NOMO-1 treated with DMSO at 0.1 percent for 48 hours (cell line): ENCODE results near the gene CHAF1B.
"Not testable (repeated sequence)": the region's sequence is repeated elsewhere in the genome, so short reads cannot be mapped to it uniquely, and the experiment has no call there.

Source experiments
- DNase-seq: peaks from one replicate; lab custom pipeline; 2025; ENCODE audit not compliant: unreplicated experiment; lab: John Stamatoyannopoulos, UW

CHAF1B gene

GRCh38 chr21:36388096-36388495 lies 2.9 kb downstream of the CHAF1B start:
- no peak for DNase-seq

GRCh38 chr21:36388835-36389234 lies 3.6 kb downstream of the CHAF1B start:
- DNase-seq: no peak

DNA sequence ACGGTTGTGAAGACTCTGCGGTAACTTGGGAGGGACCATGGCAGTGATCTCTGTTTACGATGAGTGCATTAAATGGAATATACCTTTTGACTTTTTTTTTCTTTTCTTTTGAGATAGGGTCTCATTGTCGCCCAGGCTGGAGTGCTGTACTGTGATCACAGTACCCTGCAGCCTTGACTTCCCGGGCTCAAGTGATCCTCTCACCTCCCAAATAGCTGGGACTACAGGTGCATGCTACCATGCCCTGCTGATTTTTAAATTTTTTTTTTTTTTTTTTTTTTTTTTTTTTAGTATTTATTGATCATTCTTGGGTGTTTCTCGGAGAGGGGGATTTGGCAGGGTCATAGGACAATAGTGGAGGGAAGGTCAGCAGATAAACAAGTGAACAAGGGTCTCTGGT lies 6.5 kb downstream of the CHAF1B start:
- not testable (repeated sequence) for DNase-seq

GRCh38 chr21:36395353-36396111 lies 10.3 kb downstream of the CHAF1B start:
- DNase-seq: no peak

DNA sequence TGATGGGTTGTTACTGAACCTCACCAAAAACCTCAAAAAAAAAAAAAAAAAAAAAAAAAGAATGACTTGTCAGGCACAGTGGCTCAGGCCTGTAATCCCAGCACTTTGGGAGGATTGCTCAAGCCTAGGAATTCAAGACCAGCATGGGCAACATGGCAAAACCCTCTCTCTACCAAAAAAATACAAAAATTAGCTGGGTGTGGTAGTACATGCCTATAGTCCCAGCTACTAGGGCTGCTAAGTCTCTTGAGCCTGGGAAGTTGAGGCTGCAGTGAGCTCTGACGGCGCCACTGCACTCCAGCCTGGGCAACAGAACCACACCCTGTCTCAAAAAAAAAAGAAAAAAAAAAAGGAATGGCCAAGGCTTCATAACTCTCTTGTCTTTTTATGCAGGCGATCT lies 11.1 kb downstream of the CHAF1B start:
- no peak for DNase-seq

GRCh38 chr21:36396971-36397370 lies 11.8 kb downstream of the CHAF1B start:
- no peak for DNase-seq

- DNase-seq: no peak
Observed at GRCh38 chr21:36397606-36398005, 12.4 kb downstream of the CHAF1B start.

DNA sequence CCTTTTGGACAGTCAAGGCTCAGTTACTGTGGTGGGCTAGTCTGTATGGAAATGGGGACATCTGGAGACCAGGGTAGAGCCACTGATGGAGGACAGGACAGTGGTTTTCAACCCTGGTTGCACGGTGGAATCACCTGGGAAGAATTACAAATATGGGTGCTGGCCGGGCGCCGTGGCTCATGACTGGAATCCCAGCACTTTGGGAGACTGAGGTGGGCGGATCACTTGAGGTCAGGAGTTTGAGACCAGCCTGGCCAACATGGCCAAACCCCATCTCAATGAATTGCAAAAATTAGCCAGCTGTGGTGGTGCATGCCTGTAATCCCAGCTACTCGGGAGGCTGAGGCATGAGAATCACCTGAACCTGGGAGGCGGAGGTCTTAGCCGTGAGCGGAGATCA lies 14.5 kb downstream of the CHAF1B start:
- DNase-seq: not testable (repeated sequence)

DNA sequence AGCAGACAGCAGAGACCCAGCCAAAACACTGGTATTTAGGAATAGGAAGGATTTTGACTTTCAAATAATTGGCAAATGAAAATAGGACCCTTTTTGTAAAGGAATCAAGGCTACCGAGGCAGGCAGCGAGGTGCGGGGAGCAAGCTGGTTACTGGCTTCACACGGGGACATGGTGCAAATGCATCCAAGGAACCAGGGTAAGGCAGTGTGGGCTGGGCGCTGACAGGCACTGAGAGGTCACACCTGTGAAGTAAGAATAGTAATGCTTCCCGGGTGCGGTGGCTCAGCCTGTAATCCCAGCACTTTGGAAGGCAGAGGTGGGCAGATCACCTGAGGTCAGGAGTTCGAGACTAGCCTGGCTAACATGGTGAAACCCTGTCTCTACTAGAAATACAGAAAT lies 15.5 kb downstream of the CHAF1B start:
- DNase-seq: no peak

DNA sequence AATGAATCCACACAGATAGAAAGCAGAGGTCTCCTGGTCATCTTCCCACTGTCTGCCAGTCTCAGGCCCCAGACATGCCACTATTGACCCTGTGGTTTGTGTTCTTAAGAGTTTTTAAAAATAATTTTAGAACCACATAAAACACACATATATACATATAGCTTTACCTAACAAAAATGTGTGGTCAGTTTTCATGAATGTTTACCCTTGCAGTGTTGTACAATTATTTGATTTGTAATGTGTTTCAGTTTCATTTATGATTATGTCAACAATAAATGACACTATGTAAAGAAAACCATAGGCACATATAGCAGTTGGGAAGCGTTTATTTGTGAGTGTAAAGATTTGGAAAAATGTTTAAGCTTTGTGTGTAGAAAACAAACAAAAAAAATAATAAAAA lies 17.1 kb downstream of the CHAF1B start:
- no peak for DNase-seq

DNA sequence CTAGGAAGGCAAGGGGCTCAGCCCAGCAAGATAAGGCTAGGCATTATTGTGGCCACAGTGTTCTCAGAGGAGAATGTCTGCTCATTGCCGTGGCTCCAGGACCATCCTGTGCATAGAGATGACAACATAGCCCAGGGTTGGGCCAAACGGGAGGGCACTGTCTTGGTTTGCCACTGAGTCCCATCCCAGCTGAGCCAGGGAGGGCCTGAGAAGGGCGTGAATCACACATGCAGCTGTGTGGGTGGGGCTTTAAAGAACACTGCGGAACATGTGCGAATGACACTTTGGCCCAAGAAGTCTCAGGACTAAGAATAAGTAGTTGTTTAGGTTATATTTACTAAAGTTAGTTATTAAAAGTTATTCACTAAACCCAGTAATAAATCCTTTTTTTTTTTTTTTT lies 18.5 kb downstream of the CHAF1B start:
- no peak for DNase-seq

DNA sequence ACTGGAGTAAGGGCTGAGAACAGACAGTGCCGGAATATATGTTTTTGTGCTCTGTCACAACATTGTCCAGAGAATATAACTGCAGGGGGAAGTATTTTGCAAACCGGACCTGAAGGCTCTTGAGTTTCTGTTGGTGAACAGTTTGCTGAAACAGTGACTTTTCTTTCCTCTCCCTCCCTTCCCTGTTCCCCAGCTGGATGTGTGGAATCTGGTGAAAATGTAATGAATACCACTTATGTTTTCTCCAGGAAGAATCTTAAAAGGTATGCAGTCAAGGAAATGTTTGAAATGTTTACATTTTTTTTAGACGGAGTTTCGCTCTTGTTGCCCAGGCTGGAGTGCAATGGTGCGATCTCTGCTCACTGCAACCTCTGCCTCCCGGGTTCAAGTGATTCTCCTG lies 23.4 kb downstream of the CHAF1B start:
- DNase-seq: no peak

DNA sequence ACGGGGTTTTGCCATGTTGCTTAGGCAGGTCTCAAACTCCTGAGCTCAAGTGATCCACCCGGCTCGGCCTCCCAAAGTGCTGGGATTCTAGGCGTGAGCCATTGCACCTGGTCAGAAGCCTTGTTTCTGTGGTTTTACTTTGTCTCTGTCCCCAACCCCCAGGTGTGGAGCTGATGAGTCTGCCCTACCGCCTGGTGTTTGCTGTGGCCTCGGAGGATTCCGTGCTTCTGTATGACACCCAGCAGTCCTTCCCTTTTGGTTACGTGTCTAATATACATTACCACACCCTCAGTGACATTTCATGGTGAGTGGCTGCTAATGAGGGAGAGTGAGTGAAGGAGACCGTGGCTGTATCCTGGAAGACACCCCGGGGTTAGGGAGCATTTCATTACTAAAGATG lies 26.1 kb downstream of the CHAF1B start:
- DNase-seq: no peak

DNA sequence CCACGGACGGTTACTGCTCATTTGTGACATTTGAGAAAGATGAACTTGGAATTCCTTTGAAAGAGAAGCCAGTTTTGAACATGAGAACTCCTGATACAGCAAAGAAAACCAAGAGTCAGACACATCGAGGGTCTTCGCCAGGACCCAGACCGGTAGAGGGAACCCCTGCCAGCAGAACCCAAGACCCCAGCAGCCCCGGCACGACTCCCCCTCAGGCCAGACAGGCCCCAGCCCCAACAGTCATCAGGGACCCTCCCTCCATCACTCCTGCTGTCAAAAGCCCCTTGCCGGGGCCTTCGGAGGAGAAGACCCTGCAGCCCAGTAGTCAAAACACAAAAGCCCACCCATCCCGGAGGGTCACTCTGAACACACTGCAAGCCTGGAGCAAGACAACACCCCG lies 27.7 kb downstream of the CHAF1B start:
- no peak for DNase-seq

DNA sequence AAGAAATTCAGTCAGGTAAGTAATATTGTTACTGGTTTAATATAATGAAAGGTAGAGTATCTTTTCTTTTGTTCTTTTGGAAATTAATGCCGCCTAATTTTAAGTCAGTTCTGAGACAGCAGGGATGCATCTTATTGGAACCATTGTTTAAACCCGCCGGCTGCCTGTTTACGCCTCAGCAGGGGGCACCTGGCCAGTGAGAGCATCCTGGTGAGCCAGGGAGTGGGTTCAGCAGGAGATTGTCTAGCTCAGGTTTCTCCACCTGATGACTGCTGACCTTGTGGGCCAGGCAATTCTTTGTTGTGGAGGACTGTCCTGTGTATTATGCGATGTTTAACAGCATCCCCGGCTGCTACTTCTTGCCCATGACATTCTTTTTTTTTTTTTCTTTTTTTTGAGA lies 30.2 kb downstream of the CHAF1B start:
- DNase-seq: no peak

- no peak for DNase-seq
Observed at GRCh38 chr21:36419241-36419640, 34.0 kb downstream of the CHAF1B start.

- DNase-seq: peak; percentile 33
Observed at GRCh38 chr21:36419996-36420395, 34.8 kb downstream of the CHAF1B start.

GRCh38 chr21:36420571-36421339 lies 35.6 kb downstream of the CHAF1B start:
- no peak for DNase-seq

- peak; percentile 34 for DNase-seq
Observed at GRCh38 chr21:36422279-36423098, 37.3 kb downstream of the CHAF1B start.

- DNase-seq: no peak
Observed at GRCh38 chr21:36423771-36424433, 38.7 kb downstream of the CHAF1B start.

- DNase-seq: no peak
Observed at GRCh38 chr21:36424592-36424991, 39.4 kb downstream of the CHAF1B start.
